Omental fat pad (tissue), 4 donors: ENCODE results near the gene FOSL2. TPM values are rescaled to one million over a fixed set of nuclear protein-coding genes. Genes with fewer than 3 reads are reported as not detected.

Source experiments
- ATAC-seq: fragments of 150-250 bp; one replicate; pipeline ENCODE4 v1.9.1; 2016; ENCODE audit warnings: mild to moderate bottlenecking, moderate library complexity; ENCODE audit not compliant: low FRiP score
- DNase-seq: peaks from one replicate; pipeline ENCODE4 v3.0.0-alpha.2; 2019; ENCODE audit warnings: low spot score
- total RNA-seq, 4 donors: library from RNA; depleted of rRNA; stranded (reverse); fragments of >200 nt; gene quantifications; one replicate each; pipeline ENCODE4 v1.1.0, GENCODE V29; 2016
- TF ChIP-seq, protein P1 (sequence below), 3 donors: fragments of 450-650 bp; IDR thresholded peaks; one replicate each; pipeline ENCODE4 v1.5.1; 2016 to 2017; ENCODE audit warnings: antibody characterized with exemption in 3 of 3, mild to moderate bottlenecking in 3 of 3, moderate library complexity in 2 of 3

The FOSL2 gene
- total RNA-seq, 4 donors from 2014 or later = 115 to 350 (median 184) TPM

DNA sequence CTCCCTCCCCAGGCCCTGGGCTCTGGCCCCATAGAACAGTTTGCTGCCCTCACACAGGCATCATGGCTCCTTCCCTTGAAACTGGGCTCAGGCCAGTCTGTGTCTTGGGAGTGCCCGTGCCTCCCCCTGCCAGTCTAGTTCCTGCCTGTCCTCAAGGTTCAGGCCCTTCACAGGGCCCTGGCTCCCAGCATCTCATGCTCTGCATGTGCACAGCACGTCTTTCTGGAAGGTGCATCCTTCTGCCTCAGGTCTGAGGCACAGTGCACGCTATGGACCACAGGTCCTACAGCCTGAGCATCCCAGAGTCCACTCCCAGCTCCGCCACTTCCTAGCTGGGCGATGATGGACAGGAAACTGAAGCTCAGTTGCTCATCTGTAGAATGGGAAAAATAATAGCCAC is 35.6 kb upstream of the FOSL2 start:
- DNase-seq (no peak), ATAC-seq (no peak)
- TF ChIP-seq, protein P1, sequence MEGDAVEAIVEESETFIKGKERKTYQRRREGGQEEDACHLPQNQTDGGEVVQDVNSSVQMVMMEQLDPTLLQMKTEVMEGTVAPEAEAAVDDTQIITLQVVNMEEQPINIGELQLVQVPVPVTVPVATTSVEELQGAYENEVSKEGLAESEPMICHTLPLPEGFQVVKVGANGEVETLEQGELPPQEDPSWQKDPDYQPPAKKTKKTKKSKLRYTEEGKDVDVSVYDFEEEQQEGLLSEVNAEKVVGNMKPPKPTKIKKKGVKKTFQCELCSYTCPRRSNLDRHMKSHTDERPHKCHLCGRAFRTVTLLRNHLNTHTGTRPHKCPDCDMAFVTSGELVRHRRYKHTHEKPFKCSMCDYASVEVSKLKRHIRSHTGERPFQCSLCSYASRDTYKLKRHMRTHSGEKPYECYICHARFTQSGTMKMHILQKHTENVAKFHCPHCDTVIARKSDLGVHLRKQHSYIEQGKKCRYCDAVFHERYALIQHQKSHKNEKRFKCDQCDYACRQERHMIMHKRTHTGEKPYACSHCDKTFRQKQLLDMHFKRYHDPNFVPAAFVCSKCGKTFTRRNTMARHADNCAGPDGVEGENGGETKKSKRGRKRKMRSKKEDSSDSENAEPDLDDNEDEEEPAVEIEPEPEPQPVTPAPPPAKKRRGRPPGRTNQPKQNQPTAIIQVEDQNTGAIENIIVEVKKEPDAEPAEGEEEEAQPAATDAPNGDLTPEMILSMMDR (IDR thresholded peaks at IDR 0.05) = no peak

GRCh38 chr2:28357948-28358667 is 34.5 kb upstream of the FOSL2 start:
- TF ChIP-seq, protein P1 (IDR thresholded peaks at IDR 0.05) = no peak
- DNase-seq (no peak), ATAC-seq (no peak)

DNA sequence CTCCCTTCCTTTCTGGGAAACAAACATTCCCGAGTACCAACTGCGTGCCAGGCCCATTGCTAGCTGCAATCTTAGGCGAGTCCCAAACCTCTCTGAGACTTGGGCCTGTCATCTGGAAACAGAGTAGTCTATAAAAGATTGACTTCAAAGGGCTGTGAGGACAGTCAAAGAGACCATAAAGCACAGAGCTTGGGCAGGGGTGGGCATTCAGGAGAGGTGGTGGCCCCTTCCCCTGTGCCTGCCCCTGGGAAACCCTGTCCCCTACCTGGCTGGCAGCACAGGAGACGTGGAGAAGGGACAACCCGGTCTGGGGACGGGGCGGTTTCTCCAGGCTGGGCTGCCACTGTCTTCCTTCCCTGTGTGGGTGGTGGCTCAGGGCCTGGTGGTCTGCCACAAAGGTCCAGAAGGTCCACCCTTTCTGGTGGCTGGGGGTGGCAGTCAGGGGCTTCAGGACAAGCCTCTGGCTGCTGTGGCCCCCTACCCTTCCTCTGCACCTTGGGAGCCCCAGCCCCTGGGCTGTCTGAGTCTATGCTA is 33.9 kb upstream of the FOSL2 start:
- TF ChIP-seq, protein P1 (IDR thresholded peaks at IDR 0.05) = no peak
- no peak for ATAC-seq
- DNase-seq = no peak

- TF ChIP-seq, protein P1 (IDR thresholded peaks at IDR 0.05) = no peak
- no peak for ATAC-seq
- DNase-seq = no peak
These were observed 33.2 kb upstream of the FOSL2 start for GRCh38 chr2:28359222-28360057.

DNA sequence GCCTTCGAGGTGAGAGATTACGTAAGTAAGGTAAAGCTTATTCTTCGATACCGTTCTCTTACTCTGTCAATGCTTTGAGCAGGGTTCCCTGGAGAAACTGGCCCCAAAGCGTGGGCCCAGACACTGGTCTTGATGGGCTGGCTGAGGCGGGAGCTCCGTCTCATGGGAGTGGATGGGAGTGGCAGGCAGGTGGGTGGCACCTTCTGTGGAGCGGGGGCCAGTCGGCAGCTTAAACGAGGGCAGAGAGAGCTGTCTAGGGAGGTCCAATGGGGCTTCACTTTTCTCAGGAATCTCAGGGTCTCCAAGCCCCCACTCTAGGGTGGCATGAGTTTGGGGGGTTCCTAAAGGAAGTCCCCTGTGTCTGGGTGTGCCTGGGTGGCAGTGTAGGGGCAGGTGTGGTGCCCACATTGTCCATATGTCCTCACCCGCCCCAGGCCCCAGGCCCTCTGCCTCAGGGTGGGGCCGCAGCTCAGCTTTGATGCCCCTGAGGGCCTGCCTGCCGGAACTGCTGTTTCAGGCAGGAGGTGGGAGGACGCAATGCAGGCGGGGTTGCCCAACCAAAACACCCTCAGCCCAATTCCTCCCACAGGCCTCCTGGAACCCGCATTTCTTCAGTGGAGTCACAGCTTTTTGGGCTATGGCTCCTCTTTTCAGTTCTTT is 32.5 kb upstream of the FOSL2 start:
- TF ChIP-seq, protein P1 (IDR thresholded peaks at IDR 0.05) = no peak

DNA sequence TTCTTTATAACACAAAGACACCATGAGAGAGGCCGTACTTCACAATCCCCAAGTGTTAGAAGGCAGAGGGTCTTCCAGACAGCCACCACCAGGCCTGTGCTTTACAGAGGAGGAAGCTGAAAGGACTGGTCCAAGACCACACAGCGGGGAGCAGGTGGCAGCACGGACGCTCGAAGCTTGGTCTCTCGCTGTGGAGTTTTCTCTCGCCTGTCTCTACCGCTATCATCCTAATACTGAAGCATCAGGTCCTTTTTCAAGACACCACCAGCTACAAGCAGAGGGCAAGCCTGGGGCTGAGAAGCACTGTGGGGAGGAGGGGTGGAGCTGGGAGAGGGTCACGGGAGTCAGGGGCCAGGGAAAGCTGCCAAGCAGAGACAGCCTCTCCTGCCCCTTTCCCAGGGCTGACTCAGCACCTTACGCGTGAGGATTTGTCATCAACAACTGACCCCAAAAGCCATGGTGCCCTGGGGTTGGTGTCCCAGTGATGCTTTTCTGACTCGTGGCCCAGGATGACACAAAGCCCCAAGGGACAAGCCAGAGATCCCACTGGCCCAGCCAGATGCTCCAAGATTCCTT is 31.9 kb upstream of the FOSL2 start:
- ATAC-seq (peak; percentile 12), DNase-seq (peak; percentile 50)
- TF ChIP-seq, protein P1 (IDR thresholded peaks at IDR 0.05) = no peak

More for the DNA sequence above, 32.5 kb upstream of the FOSL2 start:
- DNase-seq = no peak
- no peak for ATAC-seq
